ENCODE results near the gene CDK5RAP1. TPM values are rescaled to one million over a fixed set of nuclear protein-coding genes. Genes with fewer than 3 reads are reported as not detected.

CDK5RAP1 gene
- total and polyA plus RNA-seq, 11 donors, result 17.6 to 34.9 (median 21.2) TPM

DNA sequence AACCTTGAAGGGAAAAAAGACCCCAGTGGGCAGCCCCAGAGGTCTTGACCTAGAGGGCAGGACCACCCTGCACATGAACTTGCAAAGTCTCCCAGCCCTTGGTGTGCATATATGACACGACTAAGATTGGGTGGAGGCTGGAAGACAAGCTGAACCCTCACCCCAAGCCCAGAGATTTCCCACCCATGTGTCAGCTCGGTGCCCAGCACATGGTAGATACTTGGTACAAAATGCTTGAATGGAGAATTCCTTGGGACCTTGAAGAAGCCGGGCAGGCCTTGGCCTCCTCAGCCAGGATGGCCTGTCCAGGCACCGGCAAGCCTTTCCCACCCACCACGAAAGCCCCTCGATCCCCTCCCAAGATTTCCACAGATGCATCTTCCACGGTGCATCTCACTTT lies 67.7 kb downstream of the CDK5RAP1 start:
- no peaks in the 10 kb centered on the region for H3K4me1 ChIP-seq
- DNase-seq, result no peak
- no peaks in the 10 kb centered on the region for H3K9me3 ChIP-seq
- H3K36me3 ChIP-seq, result no peaks in the 10 kb centered on the region
- no peak overlapping the region for H3K4me3 ChIP-seq
- TF ChIP-seq POLR2A (IDR thresholded peaks at IDR 0.05), result no peak
- TF ChIP-seq, protein P1, sequence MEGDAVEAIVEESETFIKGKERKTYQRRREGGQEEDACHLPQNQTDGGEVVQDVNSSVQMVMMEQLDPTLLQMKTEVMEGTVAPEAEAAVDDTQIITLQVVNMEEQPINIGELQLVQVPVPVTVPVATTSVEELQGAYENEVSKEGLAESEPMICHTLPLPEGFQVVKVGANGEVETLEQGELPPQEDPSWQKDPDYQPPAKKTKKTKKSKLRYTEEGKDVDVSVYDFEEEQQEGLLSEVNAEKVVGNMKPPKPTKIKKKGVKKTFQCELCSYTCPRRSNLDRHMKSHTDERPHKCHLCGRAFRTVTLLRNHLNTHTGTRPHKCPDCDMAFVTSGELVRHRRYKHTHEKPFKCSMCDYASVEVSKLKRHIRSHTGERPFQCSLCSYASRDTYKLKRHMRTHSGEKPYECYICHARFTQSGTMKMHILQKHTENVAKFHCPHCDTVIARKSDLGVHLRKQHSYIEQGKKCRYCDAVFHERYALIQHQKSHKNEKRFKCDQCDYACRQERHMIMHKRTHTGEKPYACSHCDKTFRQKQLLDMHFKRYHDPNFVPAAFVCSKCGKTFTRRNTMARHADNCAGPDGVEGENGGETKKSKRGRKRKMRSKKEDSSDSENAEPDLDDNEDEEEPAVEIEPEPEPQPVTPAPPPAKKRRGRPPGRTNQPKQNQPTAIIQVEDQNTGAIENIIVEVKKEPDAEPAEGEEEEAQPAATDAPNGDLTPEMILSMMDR (IDR thresholded peaks at IDR 0.05), result no peak
- intact Hi-C loops (cut with DNase I), result no loop called here
- H3K27me3 ChIP-seq, result peaks cover 0 to 16% (median 0%) of the 10 kb centered on the region in 9 donors
- no peak for ATAC-seq
- WGBS, 4 donors, result 75 to 95% (median 86%) methylated on average over 5 to 7 of the region's 7 CpGs
- no peak overlapping the region for H3K27ac ChIP-seq

DNA sequence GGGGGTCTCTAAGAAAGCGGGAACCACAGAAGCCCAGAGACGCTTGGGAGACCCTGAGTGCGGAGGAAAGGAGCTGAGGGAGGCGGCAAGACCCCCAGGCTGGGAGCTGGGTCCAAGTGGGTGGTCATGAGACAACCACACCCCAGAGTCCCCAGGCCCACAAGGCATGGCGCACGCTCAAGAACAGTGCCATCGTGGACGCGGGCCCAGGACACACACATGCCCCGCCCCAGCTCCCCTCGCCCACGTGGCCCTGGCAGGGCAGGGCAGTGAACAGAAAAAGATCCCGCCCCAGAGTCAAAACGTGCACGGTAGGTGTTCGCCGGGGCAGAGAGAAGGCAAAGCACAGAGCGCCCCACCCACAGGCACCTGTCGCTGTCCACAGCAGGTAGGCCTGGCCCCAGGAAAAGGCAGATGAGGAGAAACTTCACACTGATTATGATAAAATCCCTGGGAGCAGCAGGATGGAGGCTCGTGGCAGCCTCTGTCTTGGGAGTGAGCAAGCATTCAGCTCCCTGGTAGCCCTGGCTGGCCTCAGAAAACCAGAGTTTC lies 68.3 kb downstream of the CDK5RAP1 start:
- TF ChIP-seq, protein P1 (IDR thresholded peaks at IDR 0.05), result no peak
- no peak for TF ChIP-seq POLR2A (IDR thresholded peaks at IDR 0.05)
- peaks cover 0 to 16% (median 0%) of the 10 kb centered on the region in 9 donors for H3K27me3 ChIP-seq
- H3K9me3 ChIP-seq, result no peaks in the 10 kb centered on the region
- intact Hi-C loops (cut with DNase I), result no loop called here
- H3K4me3 ChIP-seq, result no peak overlapping the region
- ATAC-seq (no peak), DNase-seq (no peak)
- 69 to 77% (median 74%) methylated on average over 19 to 20 of the region's 20 CpGs for WGBS, 4 donors
- no peak overlapping the region for H3K27ac ChIP-seq
- H3K4me1 ChIP-seq, result no peaks in the 10 kb centered on the region
- no peaks in the 10 kb centered on the region for H3K36me3 ChIP-seq

DNA sequence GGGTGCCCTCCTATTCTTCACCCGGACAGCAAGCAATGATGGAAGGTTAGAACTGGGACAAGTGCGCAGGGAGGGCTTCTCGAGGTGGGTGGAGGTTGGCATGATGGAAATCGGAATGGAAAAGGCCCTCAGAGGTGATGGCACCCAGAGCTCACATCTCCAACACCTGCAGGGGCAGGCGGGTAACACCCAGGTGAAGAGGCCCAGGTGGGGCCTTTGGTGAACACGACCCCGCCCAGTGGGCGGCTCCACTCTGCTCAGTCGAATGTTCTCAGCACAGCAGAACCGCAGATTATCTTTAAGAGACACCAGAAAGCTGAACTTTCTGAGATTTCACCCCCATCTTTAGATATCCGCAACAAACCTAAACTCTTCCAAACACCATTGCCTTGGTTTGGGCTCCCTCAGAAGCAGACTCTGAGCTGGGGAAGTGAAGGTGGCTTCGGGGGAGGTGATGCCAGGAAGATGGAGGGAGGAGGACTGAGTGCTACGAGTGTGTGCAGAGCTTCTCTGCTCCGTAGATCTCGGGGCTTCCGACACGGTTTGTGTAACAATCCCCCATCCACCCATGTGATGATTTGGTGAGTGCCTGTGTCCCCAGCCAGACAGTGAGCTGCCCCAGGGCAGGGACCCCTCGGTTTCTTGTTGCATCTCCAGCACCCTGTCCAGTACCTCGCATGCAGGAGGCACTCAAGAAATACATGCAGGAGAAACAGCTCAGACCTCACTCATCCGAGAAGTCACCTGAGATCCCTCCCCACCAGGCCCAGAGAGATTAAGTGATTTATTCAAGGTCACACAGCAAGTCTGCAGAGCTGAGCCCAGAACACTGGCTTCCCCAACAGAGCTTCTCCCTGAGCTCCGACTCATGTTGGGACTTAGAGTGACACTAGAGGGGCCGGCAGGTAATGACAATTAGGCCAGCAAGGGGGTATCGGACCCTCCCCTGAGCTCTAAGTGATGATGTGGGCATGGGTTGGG lies 72.9 kb downstream of the CDK5RAP1 start:
- Histone ChIP-seq H3K36me3 (no peaks in the 10 kb centered on the region), H3K27ac (no peak overlapping the region), H3K4me1 (no peaks in the 10 kb centered on the region), H3K9me3 (no peaks in the 10 kb centered on the region), H3K4me3 (no peak overlapping the region), H3K27me3 (peaks cover 0 to 31% (median 0%) of the 10 kb centered on the region in 9 donors)
- DNase-seq (no peak), ATAC-seq (no peak)
- intact Hi-C loops (cut with DNase I), result no loop called here
- no peak for TF ChIP-seq POLR2A (IDR thresholded peaks at IDR 0.05)
- TF ChIP-seq, protein P1 (IDR thresholded peaks at IDR 0.05), result no peak
- 74 to 81% (median 78%) methylated on average over 22 to 23 of the region's 23 CpGs for WGBS, 4 donors

DNA sequence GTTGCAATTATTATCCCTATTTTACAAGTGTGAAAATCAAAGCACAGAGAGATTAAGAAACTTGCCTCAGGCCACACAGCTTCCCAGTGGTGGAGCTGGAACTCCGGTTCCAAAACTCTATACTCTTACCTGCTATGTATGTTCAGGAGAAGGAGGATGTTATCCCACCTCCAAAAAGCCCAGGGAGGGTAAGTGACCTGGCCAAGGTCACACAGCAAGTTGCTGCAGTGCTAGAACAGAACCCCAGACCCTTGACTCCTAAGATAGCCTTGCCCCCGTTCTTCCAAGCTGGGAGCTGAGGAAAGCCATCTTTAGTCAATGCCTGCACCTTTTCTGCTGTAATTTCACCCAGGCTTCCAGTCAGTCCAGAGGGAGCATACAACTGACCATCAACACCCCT lies 76.0 kb downstream of the CDK5RAP1 start:
- H3K9me3 ChIP-seq, result no peaks in the 10 kb centered on the region
- no peak for TF ChIP-seq POLR2A (IDR thresholded peaks at IDR 0.05)
- TF ChIP-seq, protein P1 (IDR thresholded peaks at IDR 0.05), result no peak
- no peak overlapping the region for H3K4me3 ChIP-seq
- H3K4me1 ChIP-seq, result no peaks in the 10 kb centered on the region
- H3K27ac ChIP-seq, result no peak overlapping the region
- ATAC-seq (no peak), DNase-seq (no peak)
- peaks cover 0 to 33% (median 0%) of the 10 kb centered on the region in 9 donors for H3K27me3 ChIP-seq
- WGBS, 4 donors, result 78 to 94% (median 83%) methylated on average over 2 of the region's 2 CpGs
- intact Hi-C loops (cut with DNase I), result no loop called here
- no peaks in the 10 kb centered on the region for H3K36me3 ChIP-seq

Measured in heart left ventricle (tissue), 16 donors.